Cardiac muscle cell (in vitro differentiated cells and primary cell): ENCODE results near the gene GLRA2. TPM values are rescaled to one million over a fixed set of nuclear protein-coding genes. Genes with fewer than 3 reads are reported as not detected.

Experiments
- DNase-seq, 2 donors: peaks; one replicate each; pipeline versions ENCODE4 v3.0.0 to v3.0.0-alpha.2; 2010 to 2017; ENCODE audit warnings: low read depth in 1 of 2, low spot score in 1 of 2
- H3K27ac ChIP-seq: fragments of 200-600 bp; sonication (generic); 2 replicates; pipeline ENCODE4 v1.5.1; 2016
- H3K27me3 ChIP-seq: fragments of 200-600 bp; sonication (generic); 2 replicates; pipeline ENCODE4 v1.6.0; 2016; ENCODE audit warnings: control low read depth
- H3K36me3 ChIP-seq: fragments of 200-600 bp; sonication (generic); 2 replicates; pipeline ENCODE4 v1.5.1; 2016; ENCODE audit warnings: control low read depth
- H3K4me1 ChIP-seq: fragments of 200-600 bp; sonication (generic); 2 replicates; pipeline ENCODE4 v1.8.1; 2017; ENCODE audit warnings: low read depth, mild to moderate bottlenecking, mixed run types
- H3K4me3 ChIP-seq: fragments of 200-600 bp; sonication (generic); 2 replicates; pipeline ENCODE4 v1.5.1; 2016; ENCODE audit warnings: mild to moderate bottlenecking
- H3K9me3 ChIP-seq: fragments of 200-600 bp; sonication (generic); 2 replicates; pipeline ENCODE4 v1.5.1; 2017; ENCODE audit warnings: low read depth, mild to moderate bottlenecking, control low read depth
- polyA plus RNA-seq: library from polyadenylated mRNA; unstranded; fragments of >200 nt; fragmentation: Nextera tagmentation; extraction: Ambion mirVana; gene quantifications from 2 replicates; pipeline ENCODE4 v1.2.1, GENCODE V29; 2016
- total RNA-seq: library from RNA; depleted of rRNA; stranded (reverse); fragments of >200 nt; gene quantifications from 2 replicates; pipeline ENCODE4 v1.2.3, GENCODE V29; 2016
- TF ChIP-seq, protein P1 (sequence below): IDR thresholded peaks from 2 replicates; pipeline ENCODE4 v1.5.1; 2012; ENCODE audit warnings: low read depth, mild to moderate bottlenecking, low read length

GLRA2 gene
- total and polyA plus RNA-seq, 2 experiments from 2014 or later, result 0.12 to 0.15 TPM

DNA sequence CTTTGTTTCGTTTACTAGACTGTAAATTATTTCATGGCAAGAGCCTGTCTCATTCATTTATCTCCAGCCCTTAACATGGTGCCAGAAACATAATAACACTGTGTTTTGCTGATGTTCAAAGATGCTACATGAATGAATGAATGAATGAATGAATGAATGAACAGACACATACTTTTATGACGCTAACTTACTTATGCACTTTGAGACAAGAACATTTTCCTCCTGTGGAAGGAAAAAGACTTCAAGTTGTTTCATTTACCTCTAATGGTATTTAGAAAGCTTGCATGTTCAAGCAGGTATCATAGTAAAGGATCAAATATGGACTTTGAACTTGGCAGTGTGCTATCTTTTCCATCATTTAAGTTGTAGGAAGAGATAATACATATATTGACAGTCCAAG, 131.6 kb downstream of the GLRA2 start:
- H3K27ac ChIP-seq, result no peak overlapping the region

DNA sequence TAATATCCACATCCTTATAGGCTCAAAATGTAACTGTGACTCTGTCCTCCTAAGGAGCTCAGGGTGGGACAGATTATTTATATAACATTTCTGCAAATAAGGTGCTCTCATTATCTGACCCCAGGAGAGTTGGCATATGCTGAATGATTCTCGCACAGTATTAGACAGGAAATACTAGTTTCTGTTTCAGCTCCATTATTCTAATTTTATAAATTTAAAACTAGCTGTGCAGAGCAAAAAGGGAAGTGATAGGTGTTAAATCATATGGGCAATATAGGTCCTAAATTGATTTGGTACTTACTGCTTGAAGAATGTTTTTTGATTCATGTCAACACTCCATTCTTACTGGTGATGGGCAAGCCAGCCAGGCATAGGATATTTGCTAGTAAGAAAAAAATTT, 141.5 kb downstream of the GLRA2 start:
- Histone ChIP-seq H3K36me3 (no peaks in the 10 kb centered on the region), H3K27me3 (no peaks in the 10 kb centered on the region), H3K9me3 (no peaks in the 10 kb centered on the region), H3K27ac (no peak overlapping the region), H3K4me3 (no peak overlapping the region), H3K4me1 (no peaks in the 10 kb centered on the region)
- TF ChIP-seq, protein P1, sequence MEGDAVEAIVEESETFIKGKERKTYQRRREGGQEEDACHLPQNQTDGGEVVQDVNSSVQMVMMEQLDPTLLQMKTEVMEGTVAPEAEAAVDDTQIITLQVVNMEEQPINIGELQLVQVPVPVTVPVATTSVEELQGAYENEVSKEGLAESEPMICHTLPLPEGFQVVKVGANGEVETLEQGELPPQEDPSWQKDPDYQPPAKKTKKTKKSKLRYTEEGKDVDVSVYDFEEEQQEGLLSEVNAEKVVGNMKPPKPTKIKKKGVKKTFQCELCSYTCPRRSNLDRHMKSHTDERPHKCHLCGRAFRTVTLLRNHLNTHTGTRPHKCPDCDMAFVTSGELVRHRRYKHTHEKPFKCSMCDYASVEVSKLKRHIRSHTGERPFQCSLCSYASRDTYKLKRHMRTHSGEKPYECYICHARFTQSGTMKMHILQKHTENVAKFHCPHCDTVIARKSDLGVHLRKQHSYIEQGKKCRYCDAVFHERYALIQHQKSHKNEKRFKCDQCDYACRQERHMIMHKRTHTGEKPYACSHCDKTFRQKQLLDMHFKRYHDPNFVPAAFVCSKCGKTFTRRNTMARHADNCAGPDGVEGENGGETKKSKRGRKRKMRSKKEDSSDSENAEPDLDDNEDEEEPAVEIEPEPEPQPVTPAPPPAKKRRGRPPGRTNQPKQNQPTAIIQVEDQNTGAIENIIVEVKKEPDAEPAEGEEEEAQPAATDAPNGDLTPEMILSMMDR, result no peak
- DNase-seq, result no peak

More for the DNA sequence above, 131.6 kb downstream of the GLRA2 start:
- no peaks in the 10 kb centered on the region for H3K27me3 ChIP-seq
- no peak overlapping the region for H3K4me3 ChIP-seq
- DNase-seq, result no peak
- TF ChIP-seq, protein P1, result no peak
- no peaks in the 10 kb centered on the region for H3K9me3 ChIP-seq
- H3K4me1 ChIP-seq, result no peaks in the 10 kb centered on the region
- H3K36me3 ChIP-seq, result no peaks in the 10 kb centered on the region

DNA sequence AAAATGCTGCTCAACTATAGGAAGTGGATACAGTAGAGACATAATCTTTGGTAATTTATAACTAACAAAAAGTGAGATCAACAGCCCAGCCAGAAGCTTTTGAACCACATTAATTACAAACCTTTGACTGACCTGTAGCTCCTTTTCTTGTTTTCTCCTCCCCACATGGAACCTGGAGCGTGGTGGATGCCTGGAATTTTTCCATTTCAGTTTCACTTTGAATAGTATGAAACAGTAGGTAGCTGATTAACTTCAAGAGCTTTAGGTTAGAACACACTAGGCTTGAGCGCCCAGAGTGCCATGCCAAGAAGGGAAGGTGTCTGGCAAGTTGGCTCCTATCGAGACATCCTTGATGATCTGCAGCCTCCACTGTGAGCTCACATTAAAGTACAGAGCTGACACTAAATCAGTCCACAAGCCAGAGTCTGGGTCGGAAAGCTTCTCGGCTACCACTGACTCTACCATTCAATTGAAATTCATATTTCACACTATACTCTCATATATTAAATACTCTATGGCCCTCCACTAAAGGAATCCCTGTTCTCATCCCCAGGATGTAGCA, 143.4 kb downstream of the GLRA2 start:
- TF ChIP-seq, protein P1, result no peak
- no peak for DNase-seq
- no peaks in the 10 kb centered on the region for H3K36me3 ChIP-seq
- H3K9me3 ChIP-seq, result no peaks in the 10 kb centered on the region
- no peak overlapping the region for H3K27ac ChIP-seq
- no peaks in the 10 kb centered on the region for H3K27me3 ChIP-seq
- H3K4me3 ChIP-seq, result no peak overlapping the region
- H3K4me1 ChIP-seq, result no peaks in the 10 kb centered on the region

DNA sequence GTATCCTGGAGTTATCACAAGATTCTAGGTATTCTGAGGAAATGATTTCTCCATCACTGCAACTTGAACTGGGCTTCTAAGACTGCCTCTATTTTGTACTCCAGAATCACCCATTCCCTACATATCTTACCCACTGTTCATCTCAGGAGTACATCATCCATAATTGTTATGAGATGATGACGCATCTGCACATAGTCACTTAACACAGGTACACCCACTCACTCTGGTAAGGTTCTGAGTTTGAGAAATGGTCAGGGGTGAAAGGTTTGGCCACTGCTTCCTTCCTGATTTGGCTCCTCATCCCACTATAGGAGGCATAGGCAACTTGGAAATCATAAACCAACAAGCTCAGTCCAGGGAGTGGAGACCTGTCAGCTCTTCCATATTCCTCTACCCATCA, 143.9 kb downstream of the GLRA2 start:
- Histone ChIP-seq H3K4me3 (no peak overlapping the region), H3K36me3 (no peaks in the 10 kb centered on the region), H3K27ac (no peak overlapping the region), H3K9me3 (no peaks in the 10 kb centered on the region), H3K4me1 (no peaks in the 10 kb centered on the region), H3K27me3 (no peaks in the 10 kb centered on the region)
- TF ChIP-seq, protein P1, result no peak
- DNase-seq, result no peak

DNA sequence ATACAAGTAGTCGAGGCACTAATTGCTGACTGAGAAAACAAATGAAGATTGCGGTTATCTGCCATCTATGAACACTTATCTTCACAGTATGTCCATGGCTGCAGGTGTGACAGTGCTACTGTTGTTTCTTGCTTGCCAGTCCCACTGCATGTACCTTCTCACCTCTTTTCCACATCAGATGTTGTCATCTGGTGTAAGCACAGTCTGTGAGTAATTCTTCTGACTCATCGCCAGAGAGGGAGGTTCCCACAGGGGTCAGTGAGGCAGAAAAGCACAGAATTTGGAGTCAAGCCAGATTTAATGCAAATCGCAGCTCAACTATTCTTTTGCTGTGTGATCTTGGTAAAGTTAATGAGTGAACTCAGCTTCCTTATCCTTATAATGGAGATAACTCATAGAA, 144.4 kb downstream of the GLRA2 start:
- no peaks in the 10 kb centered on the region for H3K9me3 ChIP-seq
- H3K4me1 ChIP-seq, result no peaks in the 10 kb centered on the region
- no peak overlapping the region for H3K4me3 ChIP-seq
- peak in 1 of 2 donors; percentile 83 for DNase-seq
- no peaks in the 10 kb centered on the region for H3K36me3 ChIP-seq
- no peak overlapping the region for H3K27ac ChIP-seq
- H3K27me3 ChIP-seq, result no peaks in the 10 kb centered on the region
- TF ChIP-seq, protein P1, result no peak
